H1 (cell line): ENCODE data around the gene NIPAL4. TPM values are rescaled to one million over a fixed set of nuclear protein-coding genes. Genes with fewer than 3 reads are reported as not detected.

Experiments used
- CTCF ChIA-PET: fragments of 300-600 bp; sonication (Branson Sonifier 250); formaldehyde crosslinking; loops from one replicate; lab custom pipeline; 2021; ENCODE audit not compliant: partially characterized antibody; lab: Charles Lee
- POLR2A ChIA-PET: fragments of 300-600 bp; sonication (Branson Sonifier 250); formaldehyde crosslinking; loops from one replicate; lab custom pipeline; 2021; ENCODE audit warnings: inconsistent platforms; ENCODE audit not compliant: partially characterized antibody; lab: Charles Lee
- DNase-seq, 2 experiments: peaks; one replicate each; pipeline versions ENCODE4 v3.0.0 to v3.0.0-alpha.2; 2010 to 2022; ENCODE audit warnings: low spot score in 2 of 2, low read depth in 1 of 2, mixed read lengths in 1 of 2
- FAIRE-seq: peaks from 2 replicates; lab custom pipeline; 2011; peaks lifted over from hg19 to GRCh38; lab: Jason Lieb, UNC
- H2AFZ ChIP-seq: 2 replicates; pipeline ENCODE4 v1.8.1; 2012; ENCODE audit warnings: low read length, inconsistent platforms
- H2AK5ac ChIP-seq: 2 replicates; pipeline ENCODE4 v1.6.1; 2013; ENCODE audit warnings: low read depth, low read length
- H2BK120ac ChIP-seq: replicated peaks from 2 replicates; pipeline ENCODE3; 2013; ENCODE audit warnings: low read depth, low read length, inconsistent platforms
- H2BK12ac ChIP-seq: 2 replicates; pipeline ENCODE4 v1.6.1; 2013; ENCODE audit warnings: low read depth, low read length
- H2BK15ac ChIP-seq: 2 replicates; pipeline ENCODE4 v1.6.1; 2013; ENCODE audit warnings: low read length
- H2BK20ac ChIP-seq: 2 replicates; pipeline ENCODE4 v1.6.1; 2013; ENCODE audit warnings: low read length
- H2BK5ac ChIP-seq: 2 replicates; pipeline ENCODE4 v1.6.1; 2013; ENCODE audit warnings: low read depth, low read length
- H3K14ac ChIP-seq: 2 replicates; pipeline ENCODE4 v1.6.1; 2013; ENCODE audit warnings: inconsistent platforms; ENCODE audit not compliant: insufficient read length
- H3K18ac ChIP-seq: 2 replicates; pipeline ENCODE4 v1.6.1; 2013; ENCODE audit warnings: low read length; ENCODE audit errors: extremely low read depth
- H3K23ac ChIP-seq: 2 replicates; pipeline ENCODE4 v1.6.1; 2013; ENCODE audit warnings: inconsistent platforms; ENCODE audit not compliant: insufficient read length
- H3K23me2 ChIP-seq: 2 replicates; pipeline ENCODE4 v1.6.1; 2013; ENCODE audit warnings: low read depth, low read length
- H3K27ac ChIP-seq: 2 replicates; pipeline ENCODE4 v1.6.1; 2011; ENCODE audit warnings: low read depth, low read length, inconsistent platforms
- H3K27me3 ChIP-seq, 4 experiments: replicated peaks in 1 of 4; 1 replicate in 1 of 4; 2 replicates in 3 of 4; pipeline versions ENCODE4 v1.6.1 to v1.8.1; 2011 to 2013; ENCODE audit warnings: low read length in 3 of 4, mild to moderate bottlenecking in 3 of 4, inconsistent platforms in 2 of 4, mixed read lengths in 2 of 4, moderate library complexity in 1 of 4; ENCODE audit not compliant: control insufficient read depth in 3 of 4, insufficient read depth in 3 of 4; ENCODE audit errors: extremely low read depth in 1 of 4
- H3K36me3 ChIP-seq, 4 experiments: 2 replicates each; pipeline versions ENCODE4 v1.6.1 to v1.8.1; 2011 to 2013; ENCODE audit warnings: mild to moderate bottlenecking in 4 of 4, low read length in 3 of 4, moderate library complexity in 2 of 4, control low read depth in 1 of 4, inconsistent platforms in 1 of 4; ENCODE audit not compliant: insufficient read depth in 4 of 4, control insufficient read depth in 2 of 4
- H3K4ac ChIP-seq: replicated peaks from 2 replicates; pipeline ENCODE3; 2013; ENCODE audit warnings: low read length, low read depth, mixed read lengths, inconsistent platforms; ENCODE audit not compliant: insufficient read length
- H3K4me1 ChIP-seq, 4 experiments: replicated peaks in 1 of 4; 1 replicate in 1 of 4; 2 replicates in 3 of 4; pipeline versions ENCODE4 v1.6.1 to v1.8.1; 2011 to 2013; ENCODE audit warnings: low read length in 3 of 4, inconsistent platforms in 2 of 4, mixed read lengths in 1 of 4; ENCODE audit not compliant: insufficient read depth in 4 of 4, control insufficient read depth in 3 of 4
- H3K4me2 ChIP-seq, 2 experiments: 2 replicates each; pipeline versions ENCODE4 v1.6.1 to v1.8.1; 2011 to 2013; ENCODE audit warnings: low read depth in 2 of 2, low read length in 2 of 2, control low read depth in 1 of 2, inconsistent platforms in 1 of 2, mild to moderate bottlenecking in 1 of 2; ENCODE audit not compliant: insufficient read depth in 1 of 2
- H3K4me3 ChIP-seq, 4 experiments: fragments of 200-600, 300-600 bp in 1 of 4; sonication (generic), shearing (Covaris generic), sonication (Bioruptor Twin) in 1 of 4; 2 replicates each; pipeline versions ENCODE4 v1.5.1 to v1.8.1; 2011 to 2016; ENCODE audit warnings: low read length in 4 of 4, low read depth in 3 of 4, control low read depth in 2 of 4, inconsistent platforms in 2 of 4, mild to moderate bottlenecking in 2 of 4, mixed read lengths in 1 of 4, moderate library complexity in 1 of 4; ENCODE audit not compliant: insufficient read depth in 2 of 4; ENCODE audit errors: extremely low read depth in 1 of 4
- H3K56ac ChIP-seq: replicated peaks from 2 replicates; pipeline ENCODE3; 2013; ENCODE audit warnings: low read depth, mild to moderate bottlenecking, mixed read lengths, low read length, inconsistent platforms; ENCODE audit not compliant: insufficient read length
- H3K79me1 ChIP-seq: 2 replicates; pipeline ENCODE4 v1.6.1; 2013; ENCODE audit warnings: low read depth, low read length, control low read depth
- H3K79me2 ChIP-seq, 2 experiments: 2 replicates each; pipeline versions ENCODE4 v1.6.1 to v1.8.1; 2012 to 2013; ENCODE audit warnings: low read length in 2 of 2, mild to moderate bottlenecking in 2 of 2, inconsistent platforms in 1 of 2; ENCODE audit not compliant: insufficient read depth in 2 of 2, control insufficient read depth in 1 of 2
- H3K9ac ChIP-seq, 4 experiments: replicated peaks in 1 of 4; 1 replicate in 1 of 4; 2 replicates in 3 of 4; pipeline versions ENCODE4 v1.6.1 to v1.8.1; 2011 to 2013; ENCODE audit warnings: low read depth in 3 of 4, low read length in 3 of 4, control low read depth in 2 of 4, mild to moderate bottlenecking in 2 of 4, moderate library complexity in 2 of 4, inconsistent platforms in 1 of 4; ENCODE audit errors: extremely low read depth in 1 of 4
- H3K9me3 ChIP-seq, 2 experiments: 2 replicates each; pipeline versions ENCODE4 v1.6.1 to v1.8.1; 2012 to 2013; ENCODE audit warnings: mild to moderate bottlenecking in 2 of 2, moderate library complexity in 2 of 2, control low read depth in 1 of 2, inconsistent platforms in 1 of 2, low read depth in 1 of 2, low read length in 1 of 2, mixed read lengths in 1 of 2; ENCODE audit not compliant: insufficient read depth in 2 of 2
- H4K20me1 ChIP-seq, 2 experiments: replicated peaks in 1 of 2; 2 replicates each; pipeline versions ENCODE3 to v1.8.1; 2011 to 2013; ENCODE audit warnings: inconsistent platforms in 2 of 2, low read length in 2 of 2, mild to moderate bottlenecking in 1 of 2; ENCODE audit not compliant: insufficient read depth in 2 of 2, control insufficient read depth in 1 of 2
- H4K5ac ChIP-seq: 2 replicates; pipeline ENCODE4 v1.6.1; 2013; ENCODE audit warnings: low read length, low read depth, mixed read lengths, inconsistent platforms; ENCODE audit not compliant: insufficient read length
- H4K8ac ChIP-seq: 2 replicates; pipeline ENCODE4 v1.8.0; 2013; ENCODE audit warnings: mild to moderate bottlenecking, moderate library complexity, low read length, inconsistent platforms; ENCODE audit not compliant: insufficient read depth; ENCODE audit errors: extremely low read depth
- H4K91ac ChIP-seq: replicated peaks from 2 replicates; pipeline ENCODE3; 2013; ENCODE audit warnings: low read length, mixed read lengths, inconsistent platforms; ENCODE audit not compliant: insufficient read length
- ASH2L ChIP-seq: fragments of 200-600, 300-600 bp; sonication (generic); IDR thresholded peaks from one replicate; pipeline ENCODE4 v1.7.1; 2017; ENCODE audit warnings: low read length
- CBX5 ChIP-seq: fragments of 300-800, 300-1000 bp; sonication (generic); IDR thresholded peaks from 2 replicates; pipeline ENCODE4 v1.7.1; 2016; ENCODE audit warnings: antibody characterized with exemption, low read length, low read depth
- CREB1 ChIP-seq: IDR thresholded peaks from 2 replicates; pipeline ENCODE4 v1.6.1; 2012; ENCODE audit warnings: inconsistent platforms
- GTF2F1 ChIP-seq: IDR thresholded peaks from 2 replicates; pipeline ENCODE4 v1.6.1; 2012; ENCODE audit warnings: low read depth, low read length, improper control_type of control experiment, borderline replicate concordance
- RBBP5 ChIP-seq: IDR thresholded peaks from 2 replicates; pipeline ENCODE4 v1.7.1; 2012; ENCODE audit warnings: low read depth, mild to moderate bottlenecking, inconsistent platforms, low read length, moderate library complexity, borderline replicate concordance
- RNF2 ChIP-seq: fragments of 200-900, 300-1000 bp; sonication (generic); IDR thresholded peaks from 2 replicates; pipeline ENCODE4 v1.7.1; 2016; ENCODE audit warnings: borderline replicate concordance, low read depth, mild to moderate bottlenecking, antibody characterized with exemption, low read length; ENCODE audit not compliant: poor library complexity, severe bottlenecking; ENCODE audit errors: missing control alignments
- SIX5 ChIP-seq: IDR thresholded peaks from 2 replicates; pipeline ENCODE4 v1.6.1; 2011; ENCODE audit warnings: mild to moderate bottlenecking, low read depth, low read length
- TAF1 ChIP-seq: IDR thresholded peaks from 2 replicates; pipeline ENCODE4 v1.6.1; 2011; ENCODE audit warnings: mild to moderate bottlenecking, low read depth, low read length
- USF2 ChIP-seq: IDR thresholded peaks from 2 replicates; pipeline ENCODE4 v1.6.1; 2011; ENCODE audit warnings: low read length, improper control_type of control experiment
- WGBS, 2 experiments: shearing (Covaris generic) in 1 of 2; methylation state at CpG; one replicate each; pipeline versions ENCODE4 v1.1.6 to v1.1.7; 2013 to 2015; ENCODE audit warnings: low lambda C conversion rate in 2 of 2, mixed read lengths in 2 of 2, inconsistent platforms in 1 of 2, low coverage in 1 of 2, missing lambda C conversion rate in 1 of 2; ENCODE audit not compliant: insufficient replicate concordance in 2 of 2, insufficient coverage in 1 of 2, insufficient read length in 1 of 2; ENCODE audit errors: extremely low coverage in 1 of 2, missing lambda C conversion rate in 1 of 2; 5-methylcytosine and 5-hydroxymethylcytosine counted together
- polyA plus RNA-seq, 7 experiments: library from polyadenylated mRNA; depleted of rRNA in 3 of 7; stranded (reverse) in 5 of 7; unstranded in 2 of 7; fragments of >200 nt in 5 of 7; fragments of 200-250 nt in 2 of 7; gene quantifications; 1 replicate in 5 of 7; 2 replicates in 1 of 7; 4 replicates in 1 of 7; pipeline versions ENCODE4 v1.2.1 to v1.2.3, GENCODE V29; 2011 to 2013; ENCODE audit warnings: missing spikeins in 2 of 7, mixed read lengths in 2 of 7
- total RNA-seq: library from RNA; stranded (reverse); fragmentation: NEBNext Ultra II Directional; extraction: Animal tissue kit (Norgen Biotek cat#: 25700); gene quantifications from 2 replicates; pipeline ENCODE4 v1.2.1, GENCODE V29; 2021

The NIPAL4 gene
- total and polyA plus RNA-seq, 2 of the 8 experiments (the other 6 are each of a cell fraction or from before 2014, with no cell fraction given) = 0.09 to 0.20 TPM

- Histone ChIP-seq H4K5ac (no peak overlapping the region), H3K14ac (no peak overlapping the region), H4K20me1 (peaks cover 0 to 2% of the 10 kb centered on the region in 2 experiments), H3K9ac (no peak overlapping the region), H2BK20ac (no peak overlapping the region), H3K27ac (no peak overlapping the region), H3K79me1 (no peaks in the 10 kb centered on the region), H2BK15ac (no peak overlapping the region), H3K4me3 (no peak overlapping the region), H3K4ac (no peak overlapping the region), H3K23ac (no peak overlapping the region), H3K56ac (no peak overlapping the region), H3K79me2 (no peaks in the 10 kb centered on the region), H3K27me3 (no peaks in the 10 kb centered on the region), H2BK5ac (no peak overlapping the region; the same call in 1 of the 2 replicates), H4K91ac (no peak overlapping the region), H3K9me3 (no peaks in the 10 kb centered on the region), H2BK120ac (no peak overlapping the region), H3K18ac (no peak overlapping the region), H2BK12ac (no peak overlapping the region), H3K4me2 (no peak overlapping the region), H4K8ac (no peak overlapping the region), H2AFZ (no peak overlapping the region), H3K23me2 (no peaks in the 10 kb centered on the region), H3K36me3 (no peaks in the 10 kb centered on the region; a peak in 2 of 8 replicates), H2AK5ac (no peak overlapping the region), H3K4me1 (no peaks in the 10 kb centered on the region)
- DNase-seq = no peak
- ChIA-PET CTCF (interaction anchor here (0.6 to 1.6 kb wide), 7 partner anchors 19 to 202 kb away, joined by 3 to 6 read pairs (median 3); no protein-coding TSS in a partner anchor), POLR2A (no interaction called here)
- FAIRE-seq = no peak
- 95% methylated on average over 5 of the region's 5 CpGs; no CpG with 5 or more reads in 1 of the 2 experiments for WGBS, 2 experiments
- TF ChIP-seq SIX5 (no peak), CBX5 (no peak), TAF1 (no peak), USF2 (no peak), GTF2F1 (no peak), CREB1 (no peak), RNF2 (no peak), RBBP5 (no peak), ASH2L (no peak)
- TF ChIP-seq, all 59 proteins: peak for 0
Observed at GRCh38 chr5:157516626-157517325, 56.8 kb downstream of the NIPAL4 start.
